ENCODE data around the gene ZDHHC8.

Gene ZDHHC8

GRCh38 chr22:20194681-20195593 lies 63.3 kb downstream of the ZDHHC8 start:
- DNase-seq (ENCODE audit: low read depth in 3 of 3) = no peak

GRCh38 chr22:20196094-20196842 lies 64.7 kb downstream of the ZDHHC8 start:
- no peak for DNase-seq (ENCODE audit: low read depth in 3 of 3)

Data from stimulated activated CD4-positive, alpha-beta T cell treated with anti-CD3 and anti-CD28 coated beads, TNF-alpha, amount 100 ng/mL, for 4 hours (primary cell).